ENCODE data around the gene ATXN2.
A peak's percentile ranks its signal among the peaks of the same experiment; 100 is the strongest.

ATXN2 gene

GRCh38 chr12:111408116-111408440 lies 191.0 kb downstream of the ATXN2 start:
- no peak for DNase-seq
- Histone ChIP-seq H3K36me3 (replicated peaks; ENCODE audit: insufficient read depth, low read length) (no peaks in the 10 kb centered on the region), H3K9ac (ENCODE audit: low read length) (no peak overlapping the region), H3K4me3 (ENCODE audit: low read length) (no peak overlapping the region), H4K20me1 (ENCODE audit: insufficient read depth, low read length) (no peaks in the 10 kb centered on the region), H3K27me3 (replicated peaks; ENCODE audit: insufficient read depth, low read length) (no peaks in the 10 kb centered on the region), H3K9me3 (replicated peaks; ENCODE audit: insufficient read depth, low read length) (no peaks in the 10 kb centered on the region), H3K79me2 (ENCODE audit: low read length) (peaks cover 47% of the 10 kb centered on the region), H3K9me2 (replicated peaks; ENCODE audit: insufficient read depth, low read length) (no peaks in the 10 kb centered on the region), H3K27ac (ENCODE audit: low read length) (no peak overlapping the region), H3K4me2 (ENCODE audit: low read depth, low read length) (no peak overlapping the region), H3K4me1 (ENCODE audit: low read length) (peaks cover 14% of the 10 kb centered on the region), H3F3A (ENCODE audit: insufficient read depth, low read length) (peaks cover 14% of the 10 kb centered on the region), H2AFZ (ENCODE audit: low read length) (no peak overlapping the region)
- TF ChIP-seq EZH2 (optimal IDR thresholded peaks at IDR 0.05; ENCODE audit: low read depth, low read length): no peak

DNA sequence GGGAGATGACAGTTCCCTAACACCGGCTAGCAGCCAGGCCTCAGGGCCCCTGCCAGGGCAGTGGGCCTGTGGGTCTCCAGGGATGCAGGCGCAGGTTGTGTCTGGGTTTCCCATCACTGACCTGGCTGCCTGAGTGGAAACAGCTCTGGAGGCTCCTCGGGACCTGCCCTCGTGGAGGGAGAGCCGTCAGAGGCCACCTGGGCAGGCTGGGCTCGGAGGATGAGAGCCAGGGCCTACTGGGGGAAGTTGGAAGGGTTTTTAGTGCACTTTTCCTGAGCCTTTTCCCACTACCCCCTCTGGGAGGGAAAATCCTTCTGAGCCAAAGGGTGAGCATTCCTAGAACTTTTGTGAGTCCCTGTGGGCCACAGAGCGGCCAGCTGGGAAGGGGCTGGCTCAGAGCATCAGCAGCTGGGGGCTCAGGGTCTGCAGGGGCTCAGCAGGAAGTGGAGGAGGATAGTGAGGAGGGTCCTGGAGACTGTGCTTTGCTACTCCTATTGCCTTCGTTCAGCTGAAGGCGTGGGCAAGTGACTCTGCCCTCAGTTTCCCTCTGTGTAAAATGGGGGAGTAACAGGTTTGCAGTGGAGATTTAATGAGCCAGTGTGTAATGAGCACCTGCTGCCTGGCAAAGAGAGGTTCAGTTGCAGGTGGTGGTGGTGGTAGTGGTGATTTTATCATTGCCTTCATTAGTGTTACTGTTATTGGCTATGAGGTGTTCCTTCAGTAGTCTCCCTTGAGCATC lies 191.6 kb downstream of the ATXN2 start:
- Histone ChIP-seq H3K4me2 (ENCODE audit: low read depth, low read length) (peak overlapping the region; percentile 77; the same call in 1 of the 2 replicates), H3K4me3 (ENCODE audit: low read length) (peak overlapping the region; percentile 85; the same call in 1 of the 2 replicates), H2AFZ (ENCODE audit: low read length) (no peak overlapping the region), H3K9ac (ENCODE audit: low read length) (no peak overlapping the region), H3K36me3 (replicated peaks; ENCODE audit: insufficient read depth, low read length) (no peaks in the 10 kb centered on the region), H3K27me3 (replicated peaks; ENCODE audit: insufficient read depth, low read length) (no peaks in the 10 kb centered on the region), H3K9me2 (replicated peaks; ENCODE audit: insufficient read depth, low read length) (no peaks in the 10 kb centered on the region), H4K20me1 (ENCODE audit: insufficient read depth, low read length) (no peaks in the 10 kb centered on the region), H3K9me3 (replicated peaks; ENCODE audit: insufficient read depth, low read length) (no peaks in the 10 kb centered on the region), H3K4me1 (ENCODE audit: low read length) (peaks cover 14% of the 10 kb centered on the region), H3F3A (ENCODE audit: insufficient read depth, low read length) (peaks cover 18% of the 10 kb centered on the region), H3K79me2 (ENCODE audit: low read length) (peaks cover 47% of the 10 kb centered on the region), H3K27ac (ENCODE audit: low read length) (no peak overlapping the region)
- TF ChIP-seq EZH2phosphoT487 (IDR thresholded peaks at IDR 0.05; ENCODE audit: low read length): no peak
- TF ChIP-seq CTCF (IDR thresholded peaks at IDR 0.05; ENCODE audit: low read length): no peak
- TF ChIP-seq EZH2 (optimal IDR thresholded peaks at IDR 0.05; ENCODE audit: low read depth, low read length): no peak
- DNase-seq: no peak

GRCh38 chr12:111406474-111407376 lies 192.4 kb downstream of the ATXN2 start:
- H3K27ac ChIP-seq (ENCODE audit: low read length): no peak overlapping the region
- TF ChIP-seq EZH2 (optimal IDR thresholded peaks at IDR 0.05; ENCODE audit: low read depth, low read length): no peak
- no peak for TF ChIP-seq EZH2phosphoT487 (IDR thresholded peaks at IDR 0.05; ENCODE audit: low read length)
- TF ChIP-seq CTCF (IDR thresholded peaks at IDR 0.05; ENCODE audit: low read length): no peak
- peak overlapping the region; percentile 85 for H3K4me3 ChIP-seq (ENCODE audit: low read length)
- H3K9me2 ChIP-seq (replicated peaks; ENCODE audit: insufficient read depth, low read length): no peaks in the 10 kb centered on the region
- no peaks in the 10 kb centered on the region for H3K9me3 ChIP-seq (replicated peaks; ENCODE audit: insufficient read depth, low read length)
- H3K9ac ChIP-seq (ENCODE audit: low read length): peak overlapping the region; percentile 69
- peak overlapping the region; percentile 77 for H3K4me2 ChIP-seq (ENCODE audit: low read depth, low read length)
- H2AFZ ChIP-seq (ENCODE audit: low read length): no peak overlapping the region
- no peaks in the 10 kb centered on the region for H4K20me1 ChIP-seq (ENCODE audit: insufficient read depth, low read length)
- no peaks in the 10 kb centered on the region for H3K36me3 ChIP-seq (replicated peaks; ENCODE audit: insufficient read depth, low read length)
- peaks cover 14% of the 10 kb centered on the region for H3K4me1 ChIP-seq (ENCODE audit: low read length)
- H3K79me2 ChIP-seq (ENCODE audit: low read length): peaks cover 47% of the 10 kb centered on the region
- peak; percentile 13 for DNase-seq
- H3K27me3 ChIP-seq (replicated peaks; ENCODE audit: insufficient read depth, low read length): no peaks in the 10 kb centered on the region
- H3F3A ChIP-seq (ENCODE audit: insufficient read depth, low read length): peaks cover 18% of the 10 kb centered on the region

Data from MM.1S (cell line).